Central memory CD8-positive, alpha-beta T cell (primary cell): ENCODE measurements around the gene NCAN.
"Not testable (repeated sequence)": the region's sequence is repeated elsewhere in the genome, so short reads cannot be mapped to it uniquely, and the experiment has no call there.

Experiments used
- ATAC-seq: fragments of 150-1000 bp; cut with Tn5 transposase; replicated peaks from 2 replicates; pipeline ENCODE4 v1.10.0; 2022; ENCODE audit warnings: mild to moderate bottlenecking, moderate FRiP score, moderate number of reproducible peaks; ENCODE audit not compliant: poor library complexity, severe bottlenecking; ENCODE audit errors: extremely low read depth
- DNase-seq, 2 donors: peaks; one replicate each; pipeline ENCODE4 v3.0.0; 2021; ENCODE audit warnings: low spot score in 2 of 2
- H3K27ac Mint-ChIP-seq: one replicate; pipeline ENCODE4 v1.8.0; 2022; ENCODE audit warnings: low read depth, mild to moderate bottlenecking, moderate library complexity, mixed read lengths
- H3K27me3 Mint-ChIP-seq: one replicate; pipeline ENCODE4 v1.8.0; 2022; ENCODE audit warnings: mixed read lengths
- H3K36me3 Mint-ChIP-seq: one replicate; pipeline ENCODE4 v1.8.0; 2022; ENCODE audit warnings: mild to moderate bottlenecking, moderate library complexity, mixed read lengths; ENCODE audit not compliant: insufficient read depth
- H3K4me1 Mint-ChIP-seq: one replicate; pipeline ENCODE4 v1.8.0; 2022; ENCODE audit warnings: mixed read lengths
- H3K4me3 Mint-ChIP-seq: one replicate; pipeline ENCODE4 v1.8.0; 2022; ENCODE audit warnings: mild to moderate bottlenecking, moderate library complexity, mixed read lengths
- H3K9me3 Mint-ChIP-seq: one replicate; pipeline ENCODE4 v1.8.0; 2022; ENCODE audit warnings: mixed read lengths

The NCAN gene

DNA sequence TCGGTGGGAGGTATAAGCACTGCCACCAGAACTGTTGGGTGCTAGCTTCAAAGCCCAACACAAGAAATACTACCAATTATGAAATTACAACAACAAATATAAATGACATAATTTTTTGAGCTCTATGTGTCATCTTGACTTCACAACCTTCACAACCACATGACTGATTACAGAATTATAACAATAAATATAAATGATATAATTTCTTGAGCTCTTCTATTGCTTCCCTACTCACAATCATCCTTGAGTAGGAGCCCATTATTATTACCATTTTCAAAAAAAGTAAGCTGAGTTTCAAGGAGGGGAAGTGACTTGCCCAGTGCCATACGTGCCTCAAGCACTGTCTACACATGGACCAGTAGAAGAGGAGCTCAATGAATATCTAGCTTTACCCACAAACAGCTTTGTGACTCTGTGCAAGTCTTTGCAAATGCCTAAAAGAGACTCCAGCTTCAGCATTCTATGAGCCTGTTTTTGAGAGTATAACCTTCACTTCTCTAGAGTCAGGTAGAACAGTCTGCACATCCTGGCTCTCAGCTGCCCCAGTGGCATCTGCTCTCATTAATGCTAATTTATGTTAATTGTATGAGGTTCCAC lies 22.6 kb downstream of the NCAN start:
- Mint-ChIP-seq H3K27me3 (peaks cover 32% of the 10 kb centered on the region), H3K4me3 (no peak overlapping the region), H3K36me3 (no peaks in the 10 kb centered on the region), H3K4me1 (no peaks in the 10 kb centered on the region), H3K27ac (no peak overlapping the region), H3K9me3 (peaks cover 5% of the 10 kb centered on the region)
- no peak for DNase-seq
- no peak for ATAC-seq

DNA sequence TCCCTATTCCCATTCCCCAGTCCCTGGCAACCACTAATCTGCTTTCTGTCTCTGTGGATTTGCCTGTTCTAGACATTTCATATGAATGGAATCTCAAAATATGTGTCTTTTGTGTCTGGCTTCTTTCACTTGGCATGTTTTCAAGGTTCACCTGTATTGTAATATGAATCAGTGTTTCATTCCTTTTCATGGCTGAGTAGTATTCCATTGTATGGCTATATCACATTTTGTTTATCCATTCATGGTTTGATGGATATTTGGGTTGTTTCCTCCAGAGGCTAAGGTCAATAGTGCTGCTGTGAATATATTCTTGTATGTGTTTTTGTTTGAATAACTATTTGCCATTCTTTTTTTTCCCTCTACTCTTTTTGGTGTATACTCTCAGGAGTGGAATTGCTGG lies 24.4 kb downstream of the NCAN start:
- DNase-seq (no peak), ATAC-seq (no peak)
- Mint-ChIP-seq H3K9me3 (peaks cover 5% of the 10 kb centered on the region), H3K27me3 (peaks cover 39% of the 10 kb centered on the region), H3K36me3 (no peaks in the 10 kb centered on the region), H3K27ac (no peak overlapping the region), H3K4me1 (no peaks in the 10 kb centered on the region), H3K4me3 (no peak overlapping the region)

- Mint-ChIP-seq H3K4me1 (no peaks in the 10 kb centered on the region), H3K27me3 (peaks cover 30% of the 10 kb centered on the region), H3K9me3 (peaks cover 5% of the 10 kb centered on the region), H3K4me3 (no peak overlapping the region), H3K27ac (no peak overlapping the region), H3K36me3 (no peaks in the 10 kb centered on the region)
- DNase-seq (no peak), ATAC-seq (no peak)
Measured at GRCh38 chr19:19238126-19238894, 26.6 kb downstream of the NCAN start.

GRCh38 chr19:19239675-19240074 lies 27.9 kb downstream of the NCAN start:
- Mint-ChIP-seq H3K27me3 (peaks cover 30% of the 10 kb centered on the region), H3K27ac (no peak overlapping the region), H3K9me3 (peaks cover 5% of the 10 kb centered on the region), H3K4me1 (no peaks in the 10 kb centered on the region), H3K4me3 (no peak overlapping the region), H3K36me3 (no peaks in the 10 kb centered on the region)
- no peak for ATAC-seq
- DNase-seq, result no peak

DNA sequence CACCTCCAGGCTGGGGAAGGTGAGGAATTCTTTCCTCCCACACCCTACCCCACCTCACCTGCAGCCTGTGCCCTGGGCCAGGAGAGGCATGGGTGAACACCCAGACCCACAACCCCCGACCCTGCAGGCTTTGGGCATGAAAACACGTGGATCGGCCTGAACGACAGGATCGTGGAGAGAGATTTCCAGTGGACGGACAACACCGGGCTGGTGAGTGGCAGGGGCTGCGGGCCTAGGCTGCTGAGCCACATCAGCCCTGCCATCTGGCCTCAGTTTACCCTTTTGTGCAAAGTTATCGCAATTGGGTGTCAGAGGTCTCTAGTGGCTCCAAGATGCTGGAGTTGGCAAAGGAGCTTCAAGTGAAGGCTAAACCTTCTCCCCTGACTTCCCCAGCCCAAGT lies 28.7 kb downstream of the NCAN start:
- H3K36me3 Mint-ChIP-seq, result no peaks in the 10 kb centered on the region
- no peak for ATAC-seq
- H3K4me3 Mint-ChIP-seq, result no peak overlapping the region
- H3K27ac Mint-ChIP-seq, result no peak overlapping the region
- H3K4me1 Mint-ChIP-seq, result no peaks in the 10 kb centered on the region
- peaks cover 30% of the 10 kb centered on the region for H3K27me3 Mint-ChIP-seq
- no peak for DNase-seq
- peaks cover 5% of the 10 kb centered on the region for H3K9me3 Mint-ChIP-seq

DNA sequence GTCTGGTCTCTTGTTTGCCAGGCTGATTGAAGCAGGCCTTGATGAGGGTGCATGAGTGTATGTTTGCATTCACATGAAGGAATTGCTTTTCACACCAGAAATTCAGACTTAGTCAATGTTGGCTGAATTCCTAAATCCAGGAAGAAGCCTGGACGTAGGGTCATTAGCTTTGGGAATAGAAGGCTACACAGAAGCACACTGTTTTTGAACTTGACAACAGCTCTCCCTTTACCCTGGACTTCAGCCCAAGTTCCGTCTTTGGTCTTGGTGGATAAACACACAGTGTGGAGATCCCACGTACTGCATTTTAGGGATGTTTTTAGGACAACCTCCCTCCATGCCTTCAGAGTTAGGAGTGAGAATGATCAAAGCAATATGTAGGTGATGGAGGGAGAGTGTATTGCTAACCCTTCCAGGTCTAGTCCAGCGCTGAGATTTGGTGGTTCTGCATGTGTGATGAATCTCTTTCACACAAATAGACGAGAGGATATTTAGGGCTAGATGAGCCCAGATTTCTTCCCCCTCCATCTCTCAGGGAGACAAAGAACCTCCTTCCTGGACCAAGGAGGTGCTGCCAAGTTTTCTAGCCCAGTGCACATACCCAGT lies 38.5 kb downstream of the NCAN start:
- ATAC-seq, result no peak
- H3K4me1 Mint-ChIP-seq, result no peaks in the 10 kb centered on the region
- no peaks in the 10 kb centered on the region for H3K9me3 Mint-ChIP-seq
- no peak overlapping the region for H3K27ac Mint-ChIP-seq
- H3K27me3 Mint-ChIP-seq, result peaks cover 51% of the 10 kb centered on the region
- H3K4me3 Mint-ChIP-seq, result no peak overlapping the region
- no peak for DNase-seq
- peaks cover 2% of the 10 kb centered on the region for H3K36me3 Mint-ChIP-seq

- ATAC-seq, H3K27ac Mint-ChIP-seq, H3K36me3 Mint-ChIP-seq, H3K4me3 Mint-ChIP-seq, H3K4me1 Mint-ChIP-seq, DNase-seq, H3K9me3 Mint-ChIP-seq: not testable (repeated sequence)
- peaks cover 72% of the 10 kb centered on the region for H3K27me3 Mint-ChIP-seq
Measured at GRCh38 chr19:19253409-19253808, 41.7 kb downstream of the NCAN start.

GRCh38 chr19:19256072-19256969 lies 44.6 kb downstream of the NCAN start:
- no peak for ATAC-seq
- no peak for DNase-seq
- no peaks in the 10 kb centered on the region for H3K9me3 Mint-ChIP-seq
- peaks cover 78% of the 10 kb centered on the region for H3K27me3 Mint-ChIP-seq
- no peaks in the 10 kb centered on the region for H3K4me1 Mint-ChIP-seq
- H3K27ac Mint-ChIP-seq, result no peak overlapping the region
- peaks cover 2% of the 10 kb centered on the region for H3K36me3 Mint-ChIP-seq
- H3K4me3 Mint-ChIP-seq, result no peak overlapping the region

GRCh38 chr19:19257137-19257536 lies 45.4 kb downstream of the NCAN start:
- H3K4me3 Mint-ChIP-seq, result no peak overlapping the region
- H3K9me3 Mint-ChIP-seq, result no peaks in the 10 kb centered on the region
- DNase-seq (no peak), ATAC-seq (no peak)
- H3K27me3 Mint-ChIP-seq, result peaks cover 77% of the 10 kb centered on the region
- no peaks in the 10 kb centered on the region for H3K36me3 Mint-ChIP-seq
- peaks cover 4% of the 10 kb centered on the region for H3K4me1 Mint-ChIP-seq
- H3K27ac Mint-ChIP-seq, result no peak overlapping the region

GRCh38 chr19:19257836-19258588 lies 46.3 kb downstream of the NCAN start:
- Mint-ChIP-seq H3K27ac (no peak overlapping the region), H3K36me3 (no peaks in the 10 kb centered on the region), H3K9me3 (no peaks in the 10 kb centered on the region), H3K4me3 (no peak overlapping the region), H3K4me1 (peaks cover 8% of the 10 kb centered on the region), H3K27me3 (peaks cover 77% of the 10 kb centered on the region)
- DNase-seq (no peak), ATAC-seq (no peak)

GRCh38 chr19:19258589-19259338 lies 47.0 kb downstream of the NCAN start:
- peaks cover 8% of the 10 kb centered on the region for H3K4me1 Mint-ChIP-seq
- peaks cover 81% of the 10 kb centered on the region for H3K27me3 Mint-ChIP-seq
- no peaks in the 10 kb centered on the region for H3K9me3 Mint-ChIP-seq

More at GRCh38 chr19:19258589-19259338, 47.0 kb downstream of the NCAN start:
- no peak overlapping the region for H3K4me3 Mint-ChIP-seq
- H3K27ac Mint-ChIP-seq, result no peak overlapping the region
- no peak for ATAC-seq
- no peaks in the 10 kb centered on the region for H3K36me3 Mint-ChIP-seq
- no peak for DNase-seq
